Adrenal gland (tissue), 5 donors: ENCODE results near the gene ACTG1.

Experiments used
- POLR2A ChIP-seq, 2 donors: fragments of 450-650 bp; IDR thresholded peaks; one replicate each; pipeline ENCODE4 v1.6.1; 2017; ENCODE audit warnings: antibody characterized with exemption in 2 of 2, mild to moderate bottlenecking in 2 of 2, moderate library complexity in 1 of 2
- TF ChIP-seq, protein P1 (sequence below), 6 experiments: fragments of 450-650 bp in 4 of 6; fragments of 200-600 bp in 2 of 6; sonication (generic) in 1 of 6; IDR thresholded peaks; 1 replicate in 5 of 6; 2 replicates in 1 of 6; pipeline versions ENCODE4 v1.5.1 to v1.8.0; 2016 to 2021; ENCODE audit warnings: antibody characterized with exemption in 6 of 6, mild to moderate bottlenecking in 2 of 6, moderate library complexity in 1 of 6
- donor health status: DM: no; HTN: no; CAD: no.

GRCh38 chr17:81549826-81550225 lies 37.2 kb upstream of the ACTG1 start:
- TF ChIP-seq, protein P1, sequence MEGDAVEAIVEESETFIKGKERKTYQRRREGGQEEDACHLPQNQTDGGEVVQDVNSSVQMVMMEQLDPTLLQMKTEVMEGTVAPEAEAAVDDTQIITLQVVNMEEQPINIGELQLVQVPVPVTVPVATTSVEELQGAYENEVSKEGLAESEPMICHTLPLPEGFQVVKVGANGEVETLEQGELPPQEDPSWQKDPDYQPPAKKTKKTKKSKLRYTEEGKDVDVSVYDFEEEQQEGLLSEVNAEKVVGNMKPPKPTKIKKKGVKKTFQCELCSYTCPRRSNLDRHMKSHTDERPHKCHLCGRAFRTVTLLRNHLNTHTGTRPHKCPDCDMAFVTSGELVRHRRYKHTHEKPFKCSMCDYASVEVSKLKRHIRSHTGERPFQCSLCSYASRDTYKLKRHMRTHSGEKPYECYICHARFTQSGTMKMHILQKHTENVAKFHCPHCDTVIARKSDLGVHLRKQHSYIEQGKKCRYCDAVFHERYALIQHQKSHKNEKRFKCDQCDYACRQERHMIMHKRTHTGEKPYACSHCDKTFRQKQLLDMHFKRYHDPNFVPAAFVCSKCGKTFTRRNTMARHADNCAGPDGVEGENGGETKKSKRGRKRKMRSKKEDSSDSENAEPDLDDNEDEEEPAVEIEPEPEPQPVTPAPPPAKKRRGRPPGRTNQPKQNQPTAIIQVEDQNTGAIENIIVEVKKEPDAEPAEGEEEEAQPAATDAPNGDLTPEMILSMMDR (IDR thresholded peaks at IDR 0.05), result no peak
- TF ChIP-seq POLR2A (IDR thresholded peaks at IDR 0.05), result no peak
